K562 (cell line): ENCODE results near the gene SIM1.

Experiments used
- CHD4 ChIP-seq: fragments of 200-600 bp; sonication (generic); IDR thresholded peaks from 3 replicates; pipeline ENCODE4 v1.6.1; 2012; ENCODE audit warnings: low read depth, mild to moderate bottlenecking, mixed read lengths, low read length, inconsistent platforms; ENCODE audit not compliant: insufficient read depth, insufficient replicate concordance, poor library complexity, severe bottlenecking
- EZH2 ChIP-seq: IDR thresholded peaks from 2 replicates; pipeline ENCODE4 v1.6.1; 2012; ENCODE audit warnings: low read depth, mild to moderate bottlenecking, inconsistent platforms, low read length, borderline replicate concordance
- FOXK1 ChIP-seq: sonication (generic); formaldehyde crosslinking; IDR thresholded peaks from 2 replicates; pipeline ENCODE4 v1.8.0; 2022; ENCODE audit warnings: missing genetic modification reagents, mild to moderate bottlenecking, borderline replicate concordance
- GABPA ChIP-seq: fragments of 200-800 bp; sonication (Bioruptor generic); conservative IDR thresholded peaks from 2 replicates; pipeline ENCODE4 v1.6.1; 2016; ENCODE audit warnings: low read depth, missing genetic modification characterization, missing compliant biosample characterization
- NFE2 ChIP-seq: IDR thresholded peaks from 2 replicates; pipeline ENCODE4 v1.6.1; 2014; ENCODE audit warnings: antibody characterized with exemption, low read depth
- POLR2A ChIP-seq: fragments of 450-650 bp; conservative IDR thresholded peaks from 2 replicates; pipeline ENCODE4 v1.6.1; 2016
- POLR2AphosphoS5 ChIP-seq: IDR thresholded peaks from 2 replicates; pipeline ENCODE4 v1.6.1; 2011; ENCODE audit warnings: mild to moderate bottlenecking, low read depth, low read length, moderate library complexity; ENCODE audit not compliant: control insufficient read depth, insufficient read depth
- TAF9B ChIP-seq: fragments of 450-650 bp; IDR thresholded peaks from 2 replicates; pipeline ENCODE4 v1.6.1; 2018; ENCODE audit warnings: mild to moderate bottlenecking; ENCODE audit not compliant: partially characterized antibody
- ZNF3 ChIP-seq: fragments of 250-450 bp; sonication (Bioruptor Pico); IDR thresholded peaks from 2 replicates; pipeline ENCODE4 v1.5.0; 2021; ENCODE audit warnings: mild to moderate bottlenecking, moderate library complexity
- ZZZ3 ChIP-seq: fragments of 450-650 bp; IDR thresholded peaks from 2 replicates; pipeline ENCODE4 v1.6.1; 2016; ENCODE audit warnings: antibody characterized with exemption, mild to moderate bottlenecking, moderate library complexity
- TF ChIP-seq, protein P1 (sequence below): fragments of 150-350 bp; conservative IDR thresholded peaks from 2 replicates; pipeline ENCODE4 v1.6.1; 2014; ENCODE audit warnings: low read length
- TF ChIP-seq, protein P2 (sequence below): sonication (generic); formaldehyde crosslinking; IDR thresholded peaks from 2 replicates; pipeline ENCODE4 v1.5.0; 2020; ENCODE audit warnings: missing genetic modification reagents
- TF ChIP-seq, protein P3 (sequence below), 3 experiments: IDR thresholded peaks in 2 of 3; conservative IDR thresholded peaks in 1 of 3; 2 replicates each; pipeline ENCODE4 v1.5.1; 2011 to 2012; ENCODE audit warnings: low read length in 3 of 3, mild to moderate bottlenecking in 3 of 3, control low read depth in 2 of 3, improper control_type of control experiment in 1 of 3, inconsistent platforms in 1 of 3, low read depth in 1 of 3, mixed read lengths in 1 of 3, moderate library complexity in 1 of 3; ENCODE audit not compliant: insufficient read depth in 2 of 3

DNA sequence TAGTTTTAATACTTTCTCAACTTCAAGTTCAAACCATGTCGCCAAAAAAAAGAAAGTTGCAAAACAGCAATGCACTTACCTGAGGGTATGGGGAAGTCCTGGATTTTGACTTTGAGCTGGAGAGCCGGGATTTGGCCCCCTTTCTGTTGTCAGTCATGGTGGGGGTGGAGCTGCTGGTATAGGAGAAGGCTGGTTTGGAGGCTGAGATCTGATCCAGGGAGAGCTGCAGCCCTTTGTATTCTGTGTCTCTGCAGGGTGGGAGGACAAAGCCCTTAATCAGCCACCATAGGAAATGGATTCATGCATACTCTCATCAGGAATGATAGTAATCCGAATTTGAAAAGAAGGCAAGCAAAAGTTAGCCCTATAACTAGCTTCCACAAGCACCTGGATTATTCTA lies 44.0 kb downstream of the SIM1 start:
- TF ChIP-seq POLR2A (no peak), NFE2 (no peak), POLR2AphosphoS5 (no peak), EZH2 (no peak), TAF9B (no peak), GABPA (no peak), FOXK1 (no peak), ZNF3 (CRISPR knock-in tag) (no peak), ZZZ3 (no peak), CHD4 (no peak)
- TF ChIP-seq, protein P1, sequence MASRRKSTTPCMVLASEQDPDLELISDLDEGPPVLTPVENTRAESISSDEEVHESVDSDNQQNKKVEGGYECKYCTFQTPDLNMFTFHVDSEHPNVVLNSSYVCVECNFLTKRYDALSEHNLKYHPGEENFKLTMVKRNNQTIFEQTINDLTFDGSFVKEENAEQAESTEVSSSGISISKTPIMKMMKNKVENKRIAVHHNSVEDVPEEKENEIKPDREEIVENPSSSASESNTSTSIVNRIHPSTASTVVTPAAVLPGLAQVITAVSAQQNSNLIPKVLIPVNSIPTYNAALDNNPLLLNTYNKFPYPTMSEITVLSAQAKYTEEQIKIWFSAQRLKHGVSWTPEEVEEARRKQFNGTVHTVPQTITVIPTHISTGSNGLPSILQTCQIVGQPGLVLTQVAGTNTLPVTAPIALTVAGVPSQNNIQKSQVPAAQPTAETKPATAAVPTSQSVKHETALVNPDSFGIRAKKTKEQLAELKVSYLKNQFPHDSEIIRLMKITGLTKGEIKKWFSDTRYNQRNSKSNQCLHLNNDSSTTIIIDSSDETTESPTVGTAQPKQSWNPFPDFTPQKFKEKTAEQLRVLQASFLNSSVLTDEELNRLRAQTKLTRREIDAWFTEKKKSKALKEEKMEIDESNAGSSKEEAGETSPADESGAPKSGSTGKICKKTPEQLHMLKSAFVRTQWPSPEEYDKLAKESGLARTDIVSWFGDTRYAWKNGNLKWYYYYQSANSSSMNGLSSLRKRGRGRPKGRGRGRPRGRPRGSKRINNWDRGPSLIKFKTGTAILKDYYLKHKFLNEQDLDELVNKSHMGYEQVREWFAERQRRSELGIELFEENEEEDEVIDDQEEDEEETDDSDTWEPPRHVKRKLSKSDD, result no peak
- TF ChIP-seq, protein P2, sequence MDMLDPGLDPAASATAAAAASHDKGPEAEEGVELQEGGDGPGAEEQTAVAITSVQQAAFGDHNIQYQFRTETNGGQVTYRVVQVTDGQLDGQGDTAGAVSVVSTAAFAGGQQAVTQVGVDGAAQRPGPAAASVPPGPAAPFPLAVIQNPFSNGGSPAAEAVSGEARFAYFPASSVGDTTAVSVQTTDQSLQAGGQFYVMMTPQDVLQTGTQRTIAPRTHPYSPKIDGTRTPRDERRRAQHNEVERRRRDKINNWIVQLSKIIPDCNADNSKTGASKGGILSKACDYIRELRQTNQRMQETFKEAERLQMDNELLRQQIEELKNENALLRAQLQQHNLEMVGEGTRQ (CRISPR knock-in tag), result no peak
- TF ChIP-seq, protein P3, sequence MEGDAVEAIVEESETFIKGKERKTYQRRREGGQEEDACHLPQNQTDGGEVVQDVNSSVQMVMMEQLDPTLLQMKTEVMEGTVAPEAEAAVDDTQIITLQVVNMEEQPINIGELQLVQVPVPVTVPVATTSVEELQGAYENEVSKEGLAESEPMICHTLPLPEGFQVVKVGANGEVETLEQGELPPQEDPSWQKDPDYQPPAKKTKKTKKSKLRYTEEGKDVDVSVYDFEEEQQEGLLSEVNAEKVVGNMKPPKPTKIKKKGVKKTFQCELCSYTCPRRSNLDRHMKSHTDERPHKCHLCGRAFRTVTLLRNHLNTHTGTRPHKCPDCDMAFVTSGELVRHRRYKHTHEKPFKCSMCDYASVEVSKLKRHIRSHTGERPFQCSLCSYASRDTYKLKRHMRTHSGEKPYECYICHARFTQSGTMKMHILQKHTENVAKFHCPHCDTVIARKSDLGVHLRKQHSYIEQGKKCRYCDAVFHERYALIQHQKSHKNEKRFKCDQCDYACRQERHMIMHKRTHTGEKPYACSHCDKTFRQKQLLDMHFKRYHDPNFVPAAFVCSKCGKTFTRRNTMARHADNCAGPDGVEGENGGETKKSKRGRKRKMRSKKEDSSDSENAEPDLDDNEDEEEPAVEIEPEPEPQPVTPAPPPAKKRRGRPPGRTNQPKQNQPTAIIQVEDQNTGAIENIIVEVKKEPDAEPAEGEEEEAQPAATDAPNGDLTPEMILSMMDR (IDR thresholded peaks at IDR 0.05 in 2 of 3, conservative IDR thresholded peaks at IDR 0.05 in 1 of 3; ENCODE audit: insufficient read depth in 2 of 3, low read depth in 1 of 3, low read length in 3 of 3), result no peak
